OCI-LY1 (cell line): ENCODE measurements around the gene PCK1.

Experiments
- CTCF ChIP-seq: fragments of 200-600 bp; sonication (generic), shearing (Covaris generic); IDR thresholded peaks from 2 replicates; pipeline ENCODE4 v1.5.1; 2017; ENCODE audit warnings: mild to moderate bottlenecking, antibody characterized with exemption, low read length, moderate library complexity, mixed read lengths
- EZH2 ChIP-seq: fragments of 200-600 bp; sonication (generic), shearing (Covaris generic); IDR thresholded peaks from 2 replicates; pipeline ENCODE4 v1.8.0; 2017; ENCODE audit warnings: borderline replicate concordance, mixed run types, mild to moderate bottlenecking, antibody characterized with exemption, low read length, moderate library complexity, mixed read lengths

- TF ChIP-seq CTCF (no peak), EZH2 (no peak)
Observed at GRCh38 chr20:57528148-57528547, 32.8 kb upstream of the PCK1 start.
